Right atrium auricular region (tissue), 2 donors: Measurements from ENCODE around the gene REEP6. TPM values are rescaled to one million over a fixed set of nuclear protein-coding genes. Genes with fewer than 3 reads are reported as not detected.

Experiments
- DNase-seq: peaks from one replicate; pipeline ENCODE4 v3.0.0-alpha.2; 2019; ENCODE audit warnings: low spot score
- H3K27ac ChIP-seq, 2 donors: fragments of 200-600 bp; sonication (generic); 1 replicate in 1 of 2; 2 replicates in 1 of 2; pipeline ENCODE4 v1.5.1; 2016 to 2019
- H3K27me3 ChIP-seq, 2 donors: fragments of 200-600 bp; sonication (generic); one replicate each; pipeline versions ENCODE4 v1.5.1 to v1.6.0; 2017 to 2019
- H3K36me3 ChIP-seq: fragments of 200-600 bp; sonication (generic); one replicate; pipeline ENCODE4 v1.5.1; 2016
- H3K4me1 ChIP-seq, 2 donors: fragments of 200-600 bp; sonication (generic); one replicate each; pipeline versions ENCODE4 v1.5.1 to v1.6.0; 2017 to 2019
- H3K4me3 ChIP-seq, 2 donors: fragments of 200-600 bp; sonication (generic); 1 replicate in 1 of 2; 2 replicates in 1 of 2; pipeline ENCODE4 v1.5.1; 2017 to 2019; ENCODE audit warnings: mild to moderate bottlenecking in 1 of 2, moderate library complexity in 1 of 2
- H3K9me3 ChIP-seq, 2 donors: fragments of 200-600 bp; sonication (generic); one replicate each; pipeline ENCODE4 v1.5.1; 2019
- total RNA-seq, 2 donors: library from RNA; depleted of rRNA; stranded (reverse); fragments of >200 nt; gene quantifications; one replicate each; pipeline ENCODE4 v1.1.0, GENCODE V29; 2016
- TF ChIP-seq, protein P1 (sequence below), 2 donors: fragments of 200-600 bp; sonication (generic); IDR thresholded peaks; one replicate each; pipeline ENCODE4 v1.5.1; 2019; ENCODE audit warnings: antibody characterized with exemption in 2 of 2

REEP6 gene
- total RNA-seq, 2 donors from 2014 or later = 1.3 to 2.3 TPM

- no peak overlapping the region for H3K27ac ChIP-seq
- no peak overlapping the region for H3K4me3 ChIP-seq
- no peaks in the 10 kb centered on the region for H3K9me3 ChIP-seq
- H3K4me1 ChIP-seq = peaks cover 0 to 41% of the 10 kb centered on the region in 2 donors
- TF ChIP-seq, protein P1, sequence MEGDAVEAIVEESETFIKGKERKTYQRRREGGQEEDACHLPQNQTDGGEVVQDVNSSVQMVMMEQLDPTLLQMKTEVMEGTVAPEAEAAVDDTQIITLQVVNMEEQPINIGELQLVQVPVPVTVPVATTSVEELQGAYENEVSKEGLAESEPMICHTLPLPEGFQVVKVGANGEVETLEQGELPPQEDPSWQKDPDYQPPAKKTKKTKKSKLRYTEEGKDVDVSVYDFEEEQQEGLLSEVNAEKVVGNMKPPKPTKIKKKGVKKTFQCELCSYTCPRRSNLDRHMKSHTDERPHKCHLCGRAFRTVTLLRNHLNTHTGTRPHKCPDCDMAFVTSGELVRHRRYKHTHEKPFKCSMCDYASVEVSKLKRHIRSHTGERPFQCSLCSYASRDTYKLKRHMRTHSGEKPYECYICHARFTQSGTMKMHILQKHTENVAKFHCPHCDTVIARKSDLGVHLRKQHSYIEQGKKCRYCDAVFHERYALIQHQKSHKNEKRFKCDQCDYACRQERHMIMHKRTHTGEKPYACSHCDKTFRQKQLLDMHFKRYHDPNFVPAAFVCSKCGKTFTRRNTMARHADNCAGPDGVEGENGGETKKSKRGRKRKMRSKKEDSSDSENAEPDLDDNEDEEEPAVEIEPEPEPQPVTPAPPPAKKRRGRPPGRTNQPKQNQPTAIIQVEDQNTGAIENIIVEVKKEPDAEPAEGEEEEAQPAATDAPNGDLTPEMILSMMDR (IDR thresholded peaks at IDR 0.05) = no peak
- H3K36me3 ChIP-seq = no peaks in the 10 kb centered on the region
- peaks cover 8 to 31% of the 10 kb centered on the region in 2 donors for H3K27me3 ChIP-seq
- DNase-seq = no peak
Measured at GRCh38 chr19:1456121-1456900, 34.7 kb upstream of the REEP6 start.

- no peaks in the 10 kb centered on the region for H3K36me3 ChIP-seq
- peaks cover 0 to 41% of the 10 kb centered on the region in 2 donors for H3K4me1 ChIP-seq
- H3K4me3 ChIP-seq = no peak overlapping the region
- H3K27ac ChIP-seq = no peak overlapping the region
- TF ChIP-seq, protein P1 (IDR thresholded peaks at IDR 0.05) = no peak
- no peaks in the 10 kb centered on the region for H3K9me3 ChIP-seq
- H3K27me3 ChIP-seq = peaks cover 8 to 29% of the 10 kb centered on the region in 2 donors
- DNase-seq = no peak
Measured at GRCh38 chr19:1457031-1457739, 33.8 kb upstream of the REEP6 start.

DNA sequence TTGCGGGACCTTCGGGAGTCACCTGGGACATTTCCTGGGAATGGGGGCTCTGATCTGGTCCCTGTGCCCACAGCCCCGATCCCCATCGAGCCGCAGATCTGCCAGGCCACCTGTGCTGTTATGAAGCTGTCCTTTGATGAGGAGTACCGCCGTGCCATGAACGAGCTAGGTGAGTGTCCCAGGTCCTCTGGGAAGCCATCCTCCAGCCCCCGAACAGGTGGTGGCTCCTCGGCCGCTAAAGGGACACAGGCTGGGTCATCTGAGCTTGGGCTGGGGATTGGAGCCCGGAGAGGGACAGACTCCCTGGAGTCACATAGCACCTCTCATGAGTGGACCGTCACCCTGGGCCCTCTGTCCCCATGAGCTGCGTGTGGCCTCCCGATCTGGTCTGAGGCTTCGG, 33.1 kb upstream of the REEP6 start:
- H3K9me3 ChIP-seq = no peaks in the 10 kb centered on the region
- H3K4me3 ChIP-seq = no peak overlapping the region
- peaks cover 0 to 35% of the 10 kb centered on the region in 2 donors for H3K4me1 ChIP-seq
- H3K36me3 ChIP-seq = no peaks in the 10 kb centered on the region
- no peak overlapping the region for H3K27ac ChIP-seq
- H3K27me3 ChIP-seq = peaks cover 7 to 29% of the 10 kb centered on the region in 2 donors
- no peak for DNase-seq
- TF ChIP-seq, protein P1 (IDR thresholded peaks at IDR 0.05) = no peak

DNA sequence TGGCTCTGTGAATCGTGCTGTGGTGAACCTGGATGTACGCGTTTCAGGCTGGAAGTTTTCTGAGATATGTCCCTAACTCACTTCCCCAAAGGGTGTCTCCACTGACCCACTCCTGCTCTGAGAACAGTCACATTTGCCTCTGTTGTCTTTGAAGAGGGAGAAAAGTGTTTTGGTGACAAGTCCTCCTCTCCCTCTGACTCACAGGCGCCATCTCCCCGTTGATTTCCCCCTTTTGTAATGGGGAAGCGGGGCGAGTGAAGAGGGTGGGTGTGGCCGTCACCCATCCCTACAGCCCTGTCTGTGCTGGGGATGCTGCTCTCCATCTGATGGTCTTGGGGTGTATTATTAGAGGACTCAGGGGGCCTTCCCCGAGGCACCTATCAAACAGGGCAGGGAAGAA, 31.5 kb upstream of the REEP6 start:
- Histone ChIP-seq H3K27ac (no peak overlapping the region), H3K4me1 (peaks cover 0 to 23% of the 10 kb centered on the region in 2 donors), H3K36me3 (no peaks in the 10 kb centered on the region), H3K4me3 (no peak overlapping the region), H3K27me3 (peaks cover 3 to 21% of the 10 kb centered on the region in 2 donors), H3K9me3 (no peaks in the 10 kb centered on the region)
- DNase-seq = no peak
- TF ChIP-seq, protein P1 (IDR thresholded peaks at IDR 0.05) = no peak

- no peak for DNase-seq
- H3K27me3 ChIP-seq = peaks cover 0 to 17% of the 10 kb centered on the region in 2 donors
- peaks cover 0 to 20% of the 10 kb centered on the region in 2 donors for H3K4me1 ChIP-seq
- no peak overlapping the region for H3K27ac ChIP-seq
- TF ChIP-seq, protein P1 (IDR thresholded peaks at IDR 0.05) = no peak
- H3K9me3 ChIP-seq = no peaks in the 10 kb centered on the region
- H3K4me3 ChIP-seq = no peak overlapping the region
- no peaks in the 10 kb centered on the region for H3K36me3 ChIP-seq
Measured at GRCh38 chr19:1460033-1460995, 30.7 kb upstream of the REEP6 start.
